Vagina (tissue), 2 donors: Measurements from ENCODE around the gene KIF1A. TPM values are rescaled to one million over a fixed set of nuclear protein-coding genes. Genes with fewer than 3 reads are reported as not detected.
"Not testable (repeated sequence)": the region's sequence is repeated elsewhere in the genome, so short reads cannot be mapped to it uniquely, and the experiment has no call there.

Source experiments
- DNase-seq, 2 donors: peaks; one replicate each; pipeline ENCODE4 v3.0.0-alpha.2; 2017; ENCODE audit errors: extremely low spot score in 2 of 2
- H3K27ac ChIP-seq: fragments of 200-600 bp; sonication (generic); one replicate; pipeline ENCODE4 v1.5.1; 2019
- H3K27me3 ChIP-seq: fragments of 200-600 bp; sonication (generic); one replicate; pipeline ENCODE4 v1.5.1; 2019
- H3K36me3 ChIP-seq, 2 donors: fragments of 200-600 bp; sonication (generic); one replicate each; pipeline ENCODE4 v1.5.1; 2017 to 2019
- H3K4me1 ChIP-seq: fragments of 200-600 bp; sonication (generic); one replicate; pipeline ENCODE4 v1.5.1; 2019
- H3K4me3 ChIP-seq, 2 donors: fragments of 200-600 bp; sonication (generic); 1 replicate in 1 of 2; 2 replicates in 1 of 2; pipeline ENCODE4 v1.5.1; 2016 to 2019
- H3K9me3 ChIP-seq: fragments of 200-600 bp; sonication (generic); one replicate; pipeline ENCODE4 v1.5.1; 2019
- CTCF ChIP-seq, 3 experiments: fragments of 450-650 bp in 2 of 3; fragments of 200-600 bp in 1 of 3; sonication (generic) in 1 of 3; IDR thresholded peaks; one replicate each; pipeline ENCODE4 v1.5.1; 2017 to 2019; ENCODE audit warnings: antibody characterized with exemption in 3 of 3, mild to moderate bottlenecking in 2 of 3, moderate library complexity in 2 of 3
- POLR2A ChIP-seq, 2 donors: fragments of 450-650 bp; IDR thresholded peaks; one replicate each; pipeline ENCODE4 v1.6.1; 2017; ENCODE audit warnings: antibody characterized with exemption in 2 of 2, mild to moderate bottlenecking in 2 of 2, moderate library complexity in 2 of 2
- POLR2AphosphoS5 ChIP-seq, 2 donors: sonication (generic); formaldehyde crosslinking; IDR thresholded peaks; one replicate each; pipeline ENCODE4 v1.9.0; 2017; ENCODE audit warnings: antibody characterized with exemption in 2 of 2, mild to moderate bottlenecking in 2 of 2, low read depth in 1 of 2; ENCODE audit not compliant: insufficient read depth in 1 of 2
- intact Hi-C: fragments of 100-400 bp; cut with DNase I; formaldehyde crosslinking; loops from one replicate; pipeline ENCODE4 v1.15.1; 2023
- total RNA-seq: library from RNA; depleted of rRNA; stranded (reverse); fragments of >200 nt; gene quantifications from one replicate; pipeline ENCODE4 v1.2.3, GENCODE V29; 2016

KIF1A gene
- total RNA-seq, 1 donor from 2014 or later = 6.1 TPM

GRCh38 chr2:240850756-240851077, 30.7 kb upstream of the KIF1A start:
- intact Hi-C loops = no loop called here
- no peak overlapping the region for H3K4me3 ChIP-seq
- no peak for TF ChIP-seq CTCF (IDR thresholded peaks at IDR 0.05)
- no peak for TF ChIP-seq POLR2AphosphoS5 (IDR thresholded peaks at IDR 0.05; ENCODE audit: insufficient read depth in 1 of 2, low read depth in 1 of 2)
- no peak for TF ChIP-seq POLR2A (IDR thresholded peaks at IDR 0.05)
- no peaks in the 10 kb centered on the region for H3K36me3 ChIP-seq
- no peaks in the 10 kb centered on the region for H3K4me1 ChIP-seq
- H3K27ac ChIP-seq = no peak overlapping the region
- no peaks in the 10 kb centered on the region for H3K27me3 ChIP-seq
- no peaks in the 10 kb centered on the region for H3K9me3 ChIP-seq
- DNase-seq = no peak

DNA sequence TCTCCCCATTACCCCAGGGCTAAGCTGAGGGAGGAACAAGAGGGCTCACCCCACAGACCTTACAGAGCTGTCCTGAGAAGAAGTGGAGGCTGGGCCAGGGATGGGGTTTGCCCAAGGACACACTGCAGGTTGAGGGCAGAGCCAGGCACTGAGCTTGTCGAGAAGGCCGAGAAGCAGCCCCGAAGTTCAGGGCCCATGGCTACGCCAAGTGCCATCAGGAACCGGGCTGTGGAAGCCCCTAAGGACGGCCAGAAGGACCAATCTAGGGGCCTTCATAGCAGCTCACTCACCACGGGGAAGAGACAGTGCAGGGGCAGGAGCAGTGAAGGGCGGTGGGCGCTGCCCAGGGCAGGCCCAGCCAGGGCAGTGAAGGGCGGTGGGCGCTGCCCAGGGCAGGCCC, 30.0 kb upstream of the KIF1A start:
- Histone ChIP-seq H3K4me1 (no peaks in the 10 kb centered on the region), H3K36me3 (no peaks in the 10 kb centered on the region), H3K4me3 (no peak overlapping the region), H3K27me3 (no peaks in the 10 kb centered on the region), H3K27ac (no peak overlapping the region), H3K9me3 (no peaks in the 10 kb centered on the region)
- TF ChIP-seq POLR2AphosphoS5 (IDR thresholded peaks at IDR 0.05; ENCODE audit: insufficient read depth in 1 of 2, low read depth in 1 of 2) = no peak
- no peak for TF ChIP-seq CTCF (IDR thresholded peaks at IDR 0.05)
- TF ChIP-seq POLR2A (IDR thresholded peaks at IDR 0.05) = no peak
- DNase-seq = no peak
- intact Hi-C loops = no loop called here

DNA sequence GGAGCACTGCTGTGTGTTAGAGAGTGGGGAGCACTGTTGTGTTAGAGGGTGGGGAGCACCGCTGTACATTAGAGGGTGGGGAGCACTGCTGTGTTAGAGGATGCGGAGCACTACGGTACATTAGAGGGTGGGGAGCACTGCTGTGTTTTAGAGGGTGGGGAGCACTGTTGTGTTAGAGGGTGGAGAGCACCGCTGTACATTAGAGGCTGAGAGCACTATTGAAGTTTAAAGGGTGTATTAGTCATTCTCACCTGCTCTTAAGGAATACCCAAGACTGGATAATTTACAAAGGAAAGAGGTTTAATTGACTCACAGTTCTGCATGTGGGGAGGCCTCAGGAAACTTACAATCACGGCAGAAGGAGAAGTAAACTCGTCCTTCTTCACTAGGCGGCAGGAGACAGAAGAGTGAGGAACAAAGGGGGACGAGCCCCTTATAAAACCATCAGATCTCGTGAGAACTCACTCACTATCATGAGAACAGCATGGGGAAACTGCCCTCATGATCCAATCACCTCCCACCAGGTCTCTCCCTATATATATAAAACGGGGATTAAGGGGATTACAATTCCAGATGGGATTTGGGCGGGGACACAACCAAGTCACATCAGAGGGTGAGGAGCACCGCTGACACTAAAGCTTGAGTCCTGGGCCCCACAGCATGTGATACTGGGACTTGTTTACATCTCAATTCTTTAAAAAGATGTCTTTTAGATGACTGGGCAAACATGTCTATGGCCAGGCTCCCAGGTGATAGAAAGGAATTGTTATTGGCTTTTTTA, 29.1 kb upstream of the KIF1A start:
- H3K9me3 ChIP-seq = no peaks in the 10 kb centered on the region
- no peak for TF ChIP-seq POLR2AphosphoS5 (IDR thresholded peaks at IDR 0.05; ENCODE audit: insufficient read depth in 1 of 2, low read depth in 1 of 2)
- TF ChIP-seq CTCF (IDR thresholded peaks at IDR 0.05) = no peak
- no peak for TF ChIP-seq POLR2A (IDR thresholded peaks at IDR 0.05)
- H3K4me1 ChIP-seq = no peaks in the 10 kb centered on the region
- H3K27ac ChIP-seq = no peak overlapping the region
- H3K4me3 ChIP-seq = no peak overlapping the region
- DNase-seq = no peak
- no peaks in the 10 kb centered on the region for H3K27me3 ChIP-seq
- H3K36me3 ChIP-seq = no peaks in the 10 kb centered on the region
- intact Hi-C loops = no loop called here

DNA sequence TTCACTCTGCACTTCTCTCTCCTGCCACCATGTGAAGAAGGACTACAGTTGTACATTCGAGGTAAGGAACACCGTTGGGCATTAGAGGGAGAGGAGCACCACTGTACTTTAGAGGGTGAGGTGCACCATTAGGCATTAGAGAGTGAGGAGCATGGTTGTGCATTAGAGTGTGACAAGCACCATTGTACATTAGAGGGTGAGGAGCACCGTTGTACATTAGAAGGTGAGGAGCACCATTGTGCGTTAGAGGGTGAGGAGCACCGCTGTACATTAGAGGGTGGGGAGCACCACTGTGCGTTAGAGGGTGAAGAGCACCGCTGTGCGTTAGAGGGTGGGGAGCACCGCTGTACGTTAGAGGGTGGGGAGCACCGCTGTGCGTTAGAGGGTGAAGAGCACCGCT, 27.8 kb upstream of the KIF1A start:
- DNase-seq = no peak
- Histone ChIP-seq H3K27ac (no peak overlapping the region), H3K4me3 (no peak overlapping the region), H3K9me3 (no peaks in the 10 kb centered on the region), H3K27me3 (no peaks in the 10 kb centered on the region), H3K36me3 (no peaks in the 10 kb centered on the region), H3K4me1 (no peaks in the 10 kb centered on the region)
- TF ChIP-seq POLR2A (IDR thresholded peaks at IDR 0.05) = no peak
- no peak for TF ChIP-seq POLR2AphosphoS5 (IDR thresholded peaks at IDR 0.05; ENCODE audit: insufficient read depth in 1 of 2, low read depth in 1 of 2)
- TF ChIP-seq CTCF (IDR thresholded peaks at IDR 0.05) = no peak
- intact Hi-C loops = no loop called here

GRCh38 chr2:240846873-240847595, 27.0 kb upstream of the KIF1A start:
- no peaks in the 10 kb centered on the region for H3K4me1 ChIP-seq
- no peaks in the 10 kb centered on the region for H3K36me3 ChIP-seq
- no peaks in the 10 kb centered on the region for H3K9me3 ChIP-seq
- no peak for TF ChIP-seq POLR2AphosphoS5 (IDR thresholded peaks at IDR 0.05; ENCODE audit: insufficient read depth in 1 of 2, low read depth in 1 of 2)
- TF ChIP-seq POLR2A (IDR thresholded peaks at IDR 0.05) = no peak
- TF ChIP-seq CTCF (IDR thresholded peaks at IDR 0.05) = no peak
- H3K4me3 ChIP-seq = no peak overlapping the region
- DNase-seq = no peak
- H3K27ac ChIP-seq = no peak overlapping the region
- no peaks in the 10 kb centered on the region for H3K27me3 ChIP-seq
- intact Hi-C loops = no loop called here

- intact Hi-C loops, DNase-seq, H3K27me3 ChIP-seq, H3K4me3 ChIP-seq, H3K4me1 ChIP-seq, H3K27ac ChIP-seq, H3K9me3 ChIP-seq, H3K36me3 ChIP-seq: not testable (repeated sequence)
These were observed 26.3 kb upstream of the KIF1A start for GRCh38 chr2:240846309-240846708.
